ENCODE data around the gene NUP214. TPM values are rescaled to one million over a fixed set of nuclear protein-coding genes. Genes with fewer than 3 reads are reported as not detected.
"Not testable (repeated sequence)": the region's sequence is repeated elsewhere in the genome, so short reads cannot be mapped to it uniquely, and the experiment has no call there.

NUP214 gene
- total RNA-seq, 5 donors from 2014 or later (not counting 1 experiment from before 2014, with no cell fraction given): 66.7 to 106 (median 68.5) TPM

DNA sequence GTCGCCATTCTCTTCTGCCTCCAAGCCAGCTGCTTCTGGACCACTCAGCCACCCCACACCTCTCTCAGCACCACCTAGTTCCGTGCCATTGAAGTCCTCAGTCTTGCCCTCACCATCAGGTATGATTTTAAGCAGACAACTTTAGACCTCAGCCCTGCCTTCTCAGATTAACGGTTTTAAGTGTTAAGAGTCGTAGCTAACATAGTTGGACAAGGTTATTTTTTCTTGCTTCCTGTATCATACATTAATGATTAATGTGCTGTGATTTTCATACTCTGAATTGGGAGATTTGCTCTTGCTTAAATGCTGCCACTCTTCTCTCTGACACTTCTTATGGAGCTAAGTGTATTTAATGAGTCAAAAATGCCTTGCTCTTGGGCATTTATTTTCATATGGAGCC is 20.8 kb downstream of the NUP214 start:
- H3K4me3 Mint-ChIP-seq: no peak overlapping the region
- no peaks in the 10 kb centered on the region for H3K9me3 Mint-ChIP-seq
- peaks cover 12 to 24% (median 18%) of the 10 kb centered on the region in 3 donors for H3K4me1 Mint-ChIP-seq
- H3K27ac Mint-ChIP-seq: no peak overlapping the region
- Histone ChIP-seq H3K4me3 (ENCODE audit: control insufficient read depth in 1 of 2, extremely low read depth in 1 of 2, low read length in 1 of 2) (no peak overlapping the region), H3K36me3 (ENCODE audit: control insufficient read depth in 2 of 2, extremely low read depth in 1 of 2, insufficient read depth in 1 of 2, low read length in 1 of 2) (peaks cover 8 to 82% of the 10 kb centered on the region in 2 donors), H3K4me1 (ENCODE audit: control insufficient read depth in 1 of 2, extremely low read depth in 1 of 2, insufficient read depth in 2 of 2, low read length in 2 of 2) (peaks cover 0 to 2% of the 10 kb centered on the region in 2 experiments), H3K27ac (ENCODE audit: low read length) (no peak overlapping the region), H3K27me3 (replicated peaks in 1 of 2; ENCODE audit: control insufficient read depth in 2 of 2, extremely low read depth in 1 of 2, insufficient read depth in 2 of 2, low read length in 1 of 2) (no peaks in the 10 kb centered on the region), H3K9me3 (no peaks in the 10 kb centered on the region)
- no peak for DNase-seq
- no peak for ATAC-seq (replicated peaks in 1 of 4)
- ChIA-PET POLR2A (interaction anchor here (0.6 to 0.7 kb wide), 2 partner anchors 10 to 21 kb away, joined by 3 to 4 read pairs; no protein-coding TSS in a partner anchor), CTCF (no interaction called here)
- peaks cover 75% of the 10 kb centered on the region for H3K36me3 Mint-ChIP-seq
- no peaks in the 10 kb centered on the region for H3K27me3 Mint-ChIP-seq
- no CpG with 5 or more reads among the region's 4 CpGs for WGBS (ENCODE audit: insufficient coverage)

- no peak overlapping the region for H3K27ac Mint-ChIP-seq
- POLR2A ChIA-PET: no interaction called here
Measured at GRCh38 chr9:131148276-131148675, 22.9 kb downstream of the NUP214 start.

DNA sequence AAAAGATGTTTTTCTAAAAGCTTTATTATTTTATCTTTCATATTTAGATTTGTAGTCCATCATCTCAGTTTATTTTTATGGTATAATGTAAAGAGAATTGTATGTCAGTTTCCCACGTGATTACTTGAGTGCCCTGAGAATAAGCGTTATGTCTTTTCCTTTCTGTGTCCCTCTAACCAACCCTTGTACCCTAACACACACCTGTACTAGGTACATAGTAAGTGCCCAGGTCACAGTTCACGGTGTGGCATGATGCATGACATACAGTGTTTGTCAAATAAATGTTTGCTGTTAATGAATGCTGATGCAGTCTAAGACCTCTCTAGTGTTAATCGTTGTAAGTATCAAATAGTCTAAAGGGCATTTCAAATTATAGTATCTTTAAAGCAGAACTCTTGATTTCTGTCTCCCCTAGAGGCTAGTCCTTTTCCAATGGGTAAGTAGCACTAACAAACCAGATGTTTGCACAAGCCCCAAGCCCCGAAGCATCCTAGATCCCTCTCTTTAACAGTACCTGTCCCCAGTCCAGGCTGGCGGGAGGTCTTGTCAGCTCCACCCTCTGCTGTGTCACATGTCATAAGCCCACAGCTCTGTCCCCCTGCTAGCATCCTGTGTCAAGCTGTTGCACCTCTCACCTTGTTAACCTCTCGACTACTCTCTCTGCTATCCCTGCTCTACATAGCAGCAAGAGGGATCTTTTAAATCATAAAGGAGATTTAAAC is 23.7 kb downstream of the NUP214 start:
- ATAC-seq (replicated peaks in 1 of 4) (peak in 3 of 4 experiments; percentile 18 to 44 (median 33)), DNase-seq (no peak)
- Histone ChIP-seq H3K27ac (ENCODE audit: low read length) (no peak overlapping the region), H3K4me1 (ENCODE audit: control insufficient read depth in 1 of 2, extremely low read depth in 1 of 2, insufficient read depth in 2 of 2, low read length in 2 of 2) (peaks cover 0 to 2% of the 10 kb centered on the region in 2 experiments), H3K27me3 (replicated peaks in 1 of 2; ENCODE audit: control insufficient read depth in 2 of 2, extremely low read depth in 1 of 2, insufficient read depth in 2 of 2, low read length in 1 of 2) (no peaks in the 10 kb centered on the region), H3K4me3 (ENCODE audit: control insufficient read depth in 1 of 2, extremely low read depth in 1 of 2, low read length in 1 of 2) (no peak overlapping the region), H3K9me3 (no peaks in the 10 kb centered on the region), H3K36me3 (ENCODE audit: control insufficient read depth in 2 of 2, extremely low read depth in 1 of 2, insufficient read depth in 1 of 2, low read length in 1 of 2) (peaks cover 10 to 94% of the 10 kb centered on the region in 2 donors)
- Mint-ChIP-seq H3K27me3 (no peaks in the 10 kb centered on the region), H3K4me1 (peaks cover 15 to 30% (median 21%) of the 10 kb centered on the region in 3 donors), H3K27ac (peak overlapping the region; percentile 63 to 79), H3K9me3 (no peaks in the 10 kb centered on the region), H3K4me3 (no peak overlapping the region), H3K36me3 (peaks cover 78% of the 10 kb centered on the region)
- 33% methylated on average over 3 of the region's 7 CpGs for WGBS (ENCODE audit: insufficient coverage)
- CTCF ChIA-PET: no interaction called here
- POLR2A ChIA-PET: no interaction called here

More at GRCh38 chr9:131148276-131148675, 22.9 kb downstream of the NUP214 start:
- Mint-ChIP-seq H3K36me3 (peaks cover 77% of the 10 kb centered on the region), H3K9me3 (no peaks in the 10 kb centered on the region), H3K4me1 (peaks cover 13 to 27% (median 18%) of the 10 kb centered on the region in 3 donors), H3K27me3 (no peaks in the 10 kb centered on the region), H3K4me3 (no peak overlapping the region)
- peaks cover 0 to 2% of the 10 kb centered on the region in 2 experiments for H3K4me1 ChIP-seq (ENCODE audit: control insufficient read depth in 1 of 2, extremely low read depth in 1 of 2, insufficient read depth in 2 of 2, low read length in 2 of 2)
- ATAC-seq (replicated peaks in 1 of 4) (no peak), DNase-seq (no peak)
- no peaks in the 10 kb centered on the region for H3K9me3 ChIP-seq
- no peaks in the 10 kb centered on the region for H3K27me3 ChIP-seq (replicated peaks in 1 of 2; ENCODE audit: control insufficient read depth in 2 of 2, extremely low read depth in 1 of 2, insufficient read depth in 2 of 2, low read length in 1 of 2)
- H3K36me3 ChIP-seq (ENCODE audit: control insufficient read depth in 2 of 2, extremely low read depth in 1 of 2, insufficient read depth in 1 of 2, low read length in 1 of 2): peaks cover 11 to 90% of the 10 kb centered on the region in 2 donors
- CTCF ChIA-PET: no interaction called here
- H3K27ac ChIP-seq (ENCODE audit: low read length): no peak overlapping the region
- no peak overlapping the region for H3K4me3 ChIP-seq (ENCODE audit: control insufficient read depth in 1 of 2, extremely low read depth in 1 of 2, low read length in 1 of 2)
- WGBS (ENCODE audit: insufficient coverage): no CpG with 5 or more reads among the region's 3 CpGs

DNA sequence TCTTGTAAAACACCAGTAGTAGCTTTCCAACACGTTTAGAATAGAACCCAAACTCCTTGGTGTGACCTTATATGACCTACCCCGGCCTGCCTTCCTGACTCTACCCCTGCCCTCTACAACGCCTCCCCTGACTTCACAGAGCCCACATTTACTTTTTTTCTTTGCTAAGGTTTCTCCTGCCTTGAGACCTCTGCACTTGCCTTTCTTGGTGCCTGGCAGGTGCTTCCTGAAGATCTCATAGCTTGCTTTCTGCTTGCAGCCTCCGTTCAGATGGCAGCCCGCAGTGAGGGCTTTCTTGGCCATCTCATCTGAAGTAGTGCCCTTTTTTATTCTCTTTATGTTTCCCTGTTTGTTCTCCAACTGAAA is 24.3 kb downstream of the NUP214 start:
- Mint-ChIP-seq H3K4me1 (peaks cover 17 to 28% (median 21%) of the 10 kb centered on the region in 3 donors), H3K27me3 (no peaks in the 10 kb centered on the region), H3K9me3 (no peaks in the 10 kb centered on the region), H3K27ac (peak overlapping the region; percentile 63 to 79), H3K4me3 (no peak overlapping the region), H3K36me3 (peaks cover 78% of the 10 kb centered on the region)
- no peak overlapping the region for H3K27ac ChIP-seq (ENCODE audit: low read length)
- 29% methylated on average over 3 of the region's 5 CpGs for WGBS (ENCODE audit: insufficient coverage)
- POLR2A ChIA-PET: no interaction called here
- CTCF ChIA-PET: no interaction called here
- ATAC-seq (replicated peaks in 1 of 4) (peak in 3 of 4 experiments; percentile 17 to 50 (median 40)), DNase-seq (no peak)
- peaks cover 6 to 94% of the 10 kb centered on the region in 2 donors for H3K36me3 ChIP-seq (ENCODE audit: control insufficient read depth in 2 of 2, extremely low read depth in 1 of 2, insufficient read depth in 1 of 2, low read length in 1 of 2)
- H3K27me3 ChIP-seq (replicated peaks in 1 of 2; ENCODE audit: control insufficient read depth in 2 of 2, extremely low read depth in 1 of 2, insufficient read depth in 2 of 2, low read length in 1 of 2): no peaks in the 10 kb centered on the region
- H3K4me3 ChIP-seq (ENCODE audit: control insufficient read depth in 1 of 2, extremely low read depth in 1 of 2, low read length in 1 of 2): no peak overlapping the region
- H3K9me3 ChIP-seq: no peaks in the 10 kb centered on the region
- peaks cover 0 to 2% of the 10 kb centered on the region in 2 experiments for H3K4me1 ChIP-seq (ENCODE audit: control insufficient read depth in 1 of 2, extremely low read depth in 1 of 2, insufficient read depth in 2 of 2, low read length in 2 of 2)

DNA sequence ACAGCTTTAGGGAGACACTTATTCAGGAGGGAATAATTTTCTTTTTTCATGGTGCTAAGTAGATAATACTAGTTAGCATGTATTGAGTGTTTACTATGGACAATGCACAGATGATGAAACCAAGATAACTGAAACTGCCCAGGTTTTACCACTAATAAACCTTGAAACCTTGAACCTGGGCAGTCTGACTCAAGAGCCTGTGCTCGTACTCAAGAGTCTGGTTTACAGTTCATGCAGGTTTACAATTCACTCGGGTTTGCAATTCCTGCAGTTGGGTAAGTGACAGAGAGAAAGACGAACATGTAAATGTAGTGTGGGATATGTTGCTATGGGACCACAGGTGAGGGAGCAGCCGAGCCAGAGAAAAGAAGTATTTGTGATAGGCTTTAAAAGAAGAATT is 28.2 kb downstream of the NUP214 start:
- Mint-ChIP-seq H3K9me3 (no peaks in the 10 kb centered on the region), H3K36me3 (peaks cover 70% of the 10 kb centered on the region), H3K27me3 (no peaks in the 10 kb centered on the region), H3K4me1 (peaks cover 25 to 48% (median 32%) of the 10 kb centered on the region in 3 donors), H3K27ac (no peak overlapping the region), H3K4me3 (no peak overlapping the region)
- ChIA-PET POLR2A (no interaction called here), CTCF (no interaction called here)
- Histone ChIP-seq H3K9me3 (no peaks in the 10 kb centered on the region), H3K27ac (ENCODE audit: low read length) (no peak overlapping the region), H3K36me3 (ENCODE audit: control insufficient read depth in 2 of 2, extremely low read depth in 1 of 2, insufficient read depth in 1 of 2, low read length in 1 of 2) (peaks cover 8 to 69% of the 10 kb centered on the region in 2 donors), H3K27me3 (replicated peaks in 1 of 2; ENCODE audit: control insufficient read depth in 2 of 2, extremely low read depth in 1 of 2, insufficient read depth in 2 of 2, low read length in 1 of 2) (no peaks in the 10 kb centered on the region), H3K4me1 (ENCODE audit: control insufficient read depth in 1 of 2, extremely low read depth in 1 of 2, insufficient read depth in 2 of 2, low read length in 2 of 2) (peaks cover 0 to 2% of the 10 kb centered on the region in 2 experiments), H3K4me3 (ENCODE audit: control insufficient read depth in 1 of 2, extremely low read depth in 1 of 2, low read length in 1 of 2) (no peak overlapping the region)
- no peak for DNase-seq
- 89% methylated on average over 4 of the region's 4 CpGs for WGBS (ENCODE audit: insufficient coverage)
- no peak for ATAC-seq (replicated peaks in 1 of 4)

- H3K27ac ChIP-seq (ENCODE audit: low read length); ATAC-seq (replicated peaks in 1 of 4); H3K4me3 Mint-ChIP-seq; DNase-seq; H3K27ac Mint-ChIP-seq; H3K27me3 Mint-ChIP-seq; POLR2A ChIA-PET; H3K4me3 ChIP-seq (ENCODE audit: control insufficient read depth in 1 of 2, extremely low read depth in 1 of 2, low read length in 1 of 2); H3K9me3 ChIP-seq; H3K9me3 Mint-ChIP-seq; H3K27me3 ChIP-seq (replicated peaks in 1 of 2; ENCODE audit: control insufficient read depth in 2 of 2, extremely low read depth in 1 of 2, insufficient read depth in 2 of 2, low read length in 1 of 2); H3K4me1 ChIP-seq (ENCODE audit: control insufficient read depth in 1 of 2, extremely low read depth in 1 of 2, insufficient read depth in 2 of 2, low read length in 2 of 2): not testable (repeated sequence)
- H3K4me1 Mint-ChIP-seq: peaks cover 12 to 27% (median 13%) of the 10 kb centered on the region in 3 donors
- CTCF ChIA-PET: interaction anchor here in 1 of 2 donors (0.7 kb wide), 1 partner anchor 98 kb away, joined by 4 read pairs; no protein-coding TSS in a partner anchor
- peaks cover 56% of the 10 kb centered on the region for H3K36me3 Mint-ChIP-seq
- peaks cover 5 to 59% of the 10 kb centered on the region in 2 donors for H3K36me3 ChIP-seq (ENCODE audit: control insufficient read depth in 2 of 2, extremely low read depth in 1 of 2, insufficient read depth in 1 of 2, low read length in 1 of 2)
- no CpG with 5 or more reads among the region's 1 CpG for WGBS (ENCODE audit: insufficient coverage)
Measured at GRCh38 chr9:131158673-131159072, 33.3 kb downstream of the NUP214 start.

All from T-cell (primary cell).